ENCODE measurements around the gene GHRHR. TPM values are rescaled to one million over a fixed set of nuclear protein-coding genes. Genes with fewer than 3 reads are reported as not detected.
A peak's percentile ranks its signal among the peaks of the same experiment; 100 is the strongest.

The GHRHR gene
- total and polyA plus RNA-seq, 9 of the 15 experiments (the other 6 are each of a cell fraction or from before 2014, with no cell fraction given), result not detected

DNA sequence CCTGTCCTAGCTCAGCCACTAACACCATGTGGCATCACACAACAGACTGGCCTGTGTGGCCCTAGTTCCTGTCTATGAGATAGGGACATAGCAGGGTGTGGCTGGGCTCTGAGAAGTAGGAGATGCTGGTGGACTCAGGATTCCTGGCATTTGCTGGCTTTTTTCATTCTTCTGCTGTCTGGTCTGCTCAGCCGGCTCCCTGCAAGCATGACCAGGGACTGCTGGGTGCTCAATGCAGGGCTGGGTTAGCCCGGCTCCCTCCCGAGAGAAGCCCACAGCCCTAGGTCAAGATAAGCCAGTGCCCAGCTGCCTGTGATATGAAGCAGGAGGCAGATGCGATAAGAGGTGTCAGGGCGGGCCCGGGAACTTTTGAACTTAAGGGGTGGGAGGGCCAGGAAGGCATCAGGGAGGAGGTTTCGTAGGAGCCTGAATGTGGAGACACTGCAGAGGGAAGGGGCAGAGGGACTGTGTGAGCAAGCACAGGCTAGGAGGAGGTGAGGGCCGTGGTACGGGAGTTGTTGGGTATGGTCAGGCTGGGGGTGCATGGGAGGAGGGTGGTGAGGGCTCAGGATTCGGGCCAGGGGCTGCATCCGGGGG, 48.6 kb upstream of the GHRHR start (continued):
- TF ChIP-seq, protein P1, sequence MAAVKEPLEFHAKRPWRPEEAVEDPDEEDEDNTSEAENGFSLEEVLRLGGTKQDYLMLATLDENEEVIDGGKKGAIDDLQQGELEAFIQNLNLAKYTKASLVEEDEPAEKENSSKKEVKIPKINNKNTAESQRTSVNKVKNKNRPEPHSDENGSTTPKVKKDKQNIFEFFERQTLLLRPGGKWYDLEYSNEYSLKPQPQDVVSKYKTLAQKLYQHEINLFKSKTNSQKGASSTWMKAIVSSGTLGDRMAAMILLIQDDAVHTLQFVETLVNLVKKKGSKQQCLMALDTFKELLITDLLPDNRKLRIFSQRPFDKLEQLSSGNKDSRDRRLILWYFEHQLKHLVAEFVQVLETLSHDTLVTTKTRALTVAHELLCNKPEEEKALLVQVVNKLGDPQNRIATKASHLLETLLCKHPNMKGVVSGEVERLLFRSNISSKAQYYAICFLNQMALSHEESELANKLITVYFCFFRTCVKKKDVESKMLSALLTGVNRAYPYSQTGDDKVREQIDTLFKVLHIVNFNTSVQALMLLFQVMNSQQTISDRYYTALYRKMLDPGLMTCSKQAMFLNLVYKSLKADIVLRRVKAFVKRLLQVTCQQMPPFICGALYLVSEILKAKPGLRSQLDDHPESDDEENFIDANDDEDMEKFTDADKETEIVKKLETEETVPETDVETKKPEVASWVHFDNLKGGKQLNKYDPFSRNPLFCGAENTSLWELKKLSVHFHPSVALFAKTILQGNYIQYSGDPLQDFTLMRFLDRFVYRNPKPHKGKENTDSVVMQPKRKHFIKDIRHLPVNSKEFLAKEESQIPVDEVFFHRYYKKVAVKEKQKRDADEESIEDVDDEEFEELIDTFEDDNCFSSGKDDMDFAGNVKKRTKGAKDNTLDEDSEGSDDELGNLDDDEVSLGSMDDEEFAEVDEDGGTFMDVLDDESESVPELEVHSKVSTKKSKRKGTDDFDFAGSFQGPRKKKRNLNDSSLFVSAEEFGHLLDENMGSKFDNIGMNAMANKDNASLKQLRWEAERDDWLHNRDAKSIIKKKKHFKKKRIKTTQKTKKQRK (IDR thresholded peaks at IDR 0.05; ENCODE audit: borderline replicate concordance, low read depth, low read length), result no peak
- TF ChIP-seq, protein P2, sequence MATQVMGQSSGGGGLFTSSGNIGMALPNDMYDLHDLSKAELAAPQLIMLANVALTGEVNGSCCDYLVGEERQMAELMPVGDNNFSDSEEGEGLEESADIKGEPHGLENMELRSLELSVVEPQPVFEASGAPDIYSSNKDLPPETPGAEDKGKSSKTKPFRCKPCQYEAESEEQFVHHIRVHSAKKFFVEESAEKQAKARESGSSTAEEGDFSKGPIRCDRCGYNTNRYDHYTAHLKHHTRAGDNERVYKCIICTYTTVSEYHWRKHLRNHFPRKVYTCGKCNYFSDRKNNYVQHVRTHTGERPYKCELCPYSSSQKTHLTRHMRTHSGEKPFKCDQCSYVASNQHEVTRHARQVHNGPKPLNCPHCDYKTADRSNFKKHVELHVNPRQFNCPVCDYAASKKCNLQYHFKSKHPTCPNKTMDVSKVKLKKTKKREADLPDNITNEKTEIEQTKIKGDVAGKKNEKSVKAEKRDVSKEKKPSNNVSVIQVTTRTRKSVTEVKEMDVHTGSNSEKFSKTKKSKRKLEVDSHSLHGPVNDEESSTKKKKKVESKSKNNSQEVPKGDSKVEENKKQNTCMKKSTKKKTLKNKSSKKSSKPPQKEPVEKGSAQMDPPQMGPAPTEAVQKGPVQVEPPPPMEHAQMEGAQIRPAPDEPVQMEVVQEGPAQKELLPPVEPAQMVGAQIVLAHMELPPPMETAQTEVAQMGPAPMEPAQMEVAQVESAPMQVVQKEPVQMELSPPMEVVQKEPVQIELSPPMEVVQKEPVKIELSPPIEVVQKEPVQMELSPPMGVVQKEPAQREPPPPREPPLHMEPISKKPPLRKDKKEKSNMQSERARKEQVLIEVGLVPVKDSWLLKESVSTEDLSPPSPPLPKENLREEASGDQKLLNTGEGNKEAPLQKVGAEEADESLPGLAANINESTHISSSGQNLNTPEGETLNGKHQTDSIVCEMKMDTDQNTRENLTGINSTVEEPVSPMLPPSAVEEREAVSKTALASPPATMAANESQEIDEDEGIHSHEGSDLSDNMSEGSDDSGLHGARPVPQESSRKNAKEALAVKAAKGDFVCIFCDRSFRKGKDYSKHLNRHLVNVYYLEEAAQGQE (IDR thresholded peaks at IDR 0.05; ENCODE audit: borderline replicate concordance), result no peak
- TF ChIP-seq, protein P2 (CRISPR knock-in tag; IDR thresholded peaks at IDR 0.05; ENCODE audit: low read depth), result no peak
- TF ChIP-seq ASH1L (IDR thresholded peaks at IDR 0.05; ENCODE audit: borderline replicate concordance, low read depth, partially characterized antibody) (no peak), CREBBP (IDR thresholded peaks at IDR 0.05; ENCODE audit: low read depth, low read length) (no peak), MTA3 (IDR thresholded peaks at IDR 0.05; ENCODE audit: borderline replicate concordance) (peak; percentile 83), JUN (IDR thresholded peaks at IDR 0.05; ENCODE audit: borderline replicate concordance, low read depth, low read length) (peak; percentile 51; the same call in 1 of the 2 replicates), JUN (CRISPR knock-in tag; IDR thresholded peaks at IDR 0.05; ENCODE audit: borderline replicate concordance) (no peak), MAFK (IDR thresholded peaks at IDR 0.05; ENCODE audit: low read length) (no peak), ZNF57 (CRISPR knock-in tag; IDR thresholded peaks at IDR 0.05) (no peak), ZNF324 (CRISPR knock-in tag; IDR thresholded peaks at IDR 0.05) (no peak), ARID4B (CRISPR knock-in tag; IDR thresholded peaks at IDR 0.05) (peak; percentile 50; the same call in 1 of the 2 replicates)

All from K562 (cell line).